ENCODE data around the gene CFAP43.

GRCh38 chr10:104264783-104265182, 32.6 kb upstream of the CFAP43 start:
- no peak for TF ChIP-seq CTCF (IDR thresholded peaks at IDR 0.05)
- TF ChIP-seq POLR2A (IDR thresholded peaks at IDR 0.05; ENCODE audit: low read depth) = no peak
- no peak for TF ChIP-seq POLR2AphosphoS5 (IDR thresholded peaks at IDR 0.05)
- TF ChIP-seq EP300 (IDR thresholded peaks at IDR 0.05) = no peak

Data from esophagus muscularis mucosa (tissue), 4 donors.